D721Med (cell line): ENCODE results near the gene SEC14L1.
"Not testable (repeated sequence)": the region's sequence is repeated elsewhere in the genome, so short reads cannot be mapped to it uniquely, and the experiment has no call there.

ENCODE experiments used
- DNase-seq: peaks from one replicate; pipeline ENCODE4 v3.0.0; 2011; ENCODE audit warnings: low spot score; ENCODE audit not compliant: insufficient read length
- FAIRE-seq: peaks from 2 replicates; lab custom pipeline; 2011; peaks lifted over from hg19 to GRCh38; lab: Jason Lieb, UNC
- TF ChIP-seq, protein P1 (sequence below): IDR thresholded peaks from 2 replicates; pipeline ENCODE4 v1.5.1; 2012; ENCODE audit warnings: mild to moderate bottlenecking, control low read depth; ENCODE audit not compliant: insufficient read depth; ENCODE audit errors: missing control alignments

Gene SEC14L1

DNA sequence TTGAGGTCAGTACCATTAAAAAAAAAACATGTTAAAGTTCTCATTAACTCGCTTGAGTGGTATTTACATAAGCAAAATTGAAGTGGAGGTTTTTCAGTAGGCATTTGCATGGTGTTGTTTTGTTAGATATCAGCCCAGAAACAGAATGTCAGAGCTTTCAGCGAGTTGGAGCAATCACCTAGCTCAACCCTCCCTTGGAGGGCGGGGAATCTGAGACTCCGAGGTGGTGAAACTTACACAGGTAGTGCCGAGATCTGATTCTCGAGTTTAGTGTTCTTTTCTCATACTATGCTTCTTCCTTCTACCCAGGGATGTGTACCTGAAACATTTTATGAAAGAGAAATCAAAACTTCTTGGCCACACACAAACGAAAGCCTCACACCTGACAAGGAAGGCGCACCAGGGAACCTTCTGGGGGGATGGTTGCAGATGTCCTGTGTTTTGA, 6.6 kb downstream of the SEC14L1 start:
- no peak for DNase-seq

DNA sequence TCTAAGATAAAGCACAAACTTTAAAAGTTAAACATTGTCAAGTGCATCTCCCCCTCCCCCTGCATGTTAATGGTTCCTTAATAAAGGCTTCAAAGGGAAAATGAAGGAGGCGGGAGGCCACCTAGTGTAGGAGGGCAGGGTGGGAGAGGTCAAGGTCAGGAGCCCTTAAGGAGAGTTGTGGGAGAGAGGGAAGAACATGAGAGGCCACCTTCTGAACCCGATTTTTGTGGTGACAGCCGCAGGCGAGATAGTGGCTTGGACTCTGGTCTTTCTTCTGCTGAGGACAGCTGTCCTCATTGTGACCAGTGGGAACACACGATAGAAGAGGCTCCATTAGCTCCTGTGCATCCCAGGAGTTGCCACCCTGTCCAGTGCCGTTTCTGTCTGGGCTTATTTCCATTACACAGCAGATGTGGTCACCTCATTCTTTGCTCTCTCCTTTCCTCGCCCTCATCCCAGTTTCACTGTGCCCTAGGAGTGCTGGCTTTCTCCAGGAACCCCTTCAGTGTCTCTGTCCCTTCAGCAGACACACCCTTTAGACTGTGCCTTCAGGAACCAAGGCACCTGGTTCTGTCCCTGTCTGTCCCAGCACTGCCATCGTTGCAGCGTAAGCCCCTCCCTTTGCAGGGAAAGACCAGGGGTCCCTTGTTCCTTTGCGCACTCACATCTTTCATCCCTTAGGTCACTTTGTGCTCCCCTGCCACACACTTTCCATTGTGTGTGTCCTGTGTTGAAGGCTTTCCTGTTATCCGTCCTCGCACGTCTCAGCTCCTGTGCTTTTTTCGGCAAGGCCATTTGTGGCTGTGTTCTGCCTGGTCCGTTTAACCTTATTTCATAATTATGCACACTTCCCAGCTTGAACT, 7.5 kb downstream of the SEC14L1 start:
- TF ChIP-seq, protein P1, sequence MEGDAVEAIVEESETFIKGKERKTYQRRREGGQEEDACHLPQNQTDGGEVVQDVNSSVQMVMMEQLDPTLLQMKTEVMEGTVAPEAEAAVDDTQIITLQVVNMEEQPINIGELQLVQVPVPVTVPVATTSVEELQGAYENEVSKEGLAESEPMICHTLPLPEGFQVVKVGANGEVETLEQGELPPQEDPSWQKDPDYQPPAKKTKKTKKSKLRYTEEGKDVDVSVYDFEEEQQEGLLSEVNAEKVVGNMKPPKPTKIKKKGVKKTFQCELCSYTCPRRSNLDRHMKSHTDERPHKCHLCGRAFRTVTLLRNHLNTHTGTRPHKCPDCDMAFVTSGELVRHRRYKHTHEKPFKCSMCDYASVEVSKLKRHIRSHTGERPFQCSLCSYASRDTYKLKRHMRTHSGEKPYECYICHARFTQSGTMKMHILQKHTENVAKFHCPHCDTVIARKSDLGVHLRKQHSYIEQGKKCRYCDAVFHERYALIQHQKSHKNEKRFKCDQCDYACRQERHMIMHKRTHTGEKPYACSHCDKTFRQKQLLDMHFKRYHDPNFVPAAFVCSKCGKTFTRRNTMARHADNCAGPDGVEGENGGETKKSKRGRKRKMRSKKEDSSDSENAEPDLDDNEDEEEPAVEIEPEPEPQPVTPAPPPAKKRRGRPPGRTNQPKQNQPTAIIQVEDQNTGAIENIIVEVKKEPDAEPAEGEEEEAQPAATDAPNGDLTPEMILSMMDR: no peak
- no peak for FAIRE-seq
- DNase-seq: no peak

More for the DNA sequence above, 6.6 kb downstream of the SEC14L1 start:
- FAIRE-seq: no peak
- TF ChIP-seq, protein P1: no peak

DNA sequence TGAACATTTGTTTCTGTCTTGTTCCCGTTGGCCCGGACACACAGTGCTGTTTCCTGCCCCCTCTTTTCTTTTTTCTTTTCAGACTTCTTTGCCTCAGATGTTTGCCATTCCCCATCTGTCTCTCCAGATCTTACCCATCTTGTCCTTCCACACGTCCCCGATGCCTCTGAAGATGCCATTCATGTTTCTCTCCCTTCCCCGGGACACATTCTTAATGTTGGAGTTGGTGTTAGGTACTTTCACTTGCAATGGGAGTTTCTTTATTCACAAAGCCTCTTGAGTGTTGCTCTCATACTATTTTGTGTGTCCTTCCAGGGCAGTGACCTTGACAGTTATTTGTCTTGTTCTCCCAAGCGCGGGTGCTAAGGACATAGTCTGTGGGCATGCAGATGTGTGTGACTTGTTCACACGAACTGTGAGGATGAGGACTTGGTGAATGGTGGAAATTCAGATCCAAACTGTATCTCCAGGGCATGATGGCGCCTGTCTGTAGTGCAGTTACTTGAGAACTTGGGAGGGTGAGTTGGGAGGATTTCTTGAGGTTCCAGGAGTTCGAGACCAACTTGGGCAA, 8.3 kb downstream of the SEC14L1 start:
- DNase-seq: no peak
- TF ChIP-seq, protein P1: no peak
- FAIRE-seq: no peak

- no peak for FAIRE-seq
- DNase-seq: no peak
Measured at GRCh38 chr17:77150196-77150595, 9.4 kb downstream of the SEC14L1 start.

GRCh38 chr17:77151186-77151585, 10.4 kb downstream of the SEC14L1 start:
- DNase-seq (no peak), FAIRE-seq (no peak)
- TF ChIP-seq, protein P1: no peak

More at GRCh38 chr17:77150196-77150595, 9.4 kb downstream of the SEC14L1 start:
- TF ChIP-seq, protein P1: no peak

GRCh38 chr17:77152056-77152455, 11.3 kb downstream of the SEC14L1 start:
- FAIRE-seq, DNase-seq: not testable (repeated sequence)

DNA sequence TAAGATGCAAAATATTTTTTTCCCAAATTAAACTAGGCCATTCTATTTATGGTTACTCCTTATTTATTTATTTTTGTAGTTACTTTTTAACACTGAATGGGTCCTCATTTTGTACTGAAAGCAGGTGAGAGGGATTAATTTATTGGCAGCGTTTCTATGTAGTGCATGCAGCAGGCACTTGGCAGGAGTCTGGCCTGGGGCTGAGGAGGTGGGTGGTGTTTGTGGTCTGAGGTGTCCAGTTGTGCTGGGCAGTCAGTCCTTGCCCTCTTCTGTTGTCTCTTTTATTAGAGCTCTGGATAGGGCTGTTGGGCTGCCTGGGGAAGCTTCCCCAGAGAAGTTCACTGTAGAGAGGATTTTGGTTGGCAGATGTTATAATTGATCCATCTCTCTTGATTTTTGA, 12.7 kb downstream of the SEC14L1 start:
- FAIRE-seq (no peak), DNase-seq (no peak)
- TF ChIP-seq, protein P1: no peak
